T-helper 2 cell treated with Interferon-gamma antibody and Interleukin-4, amounts not matched to agents 5 μg/mL and 100 μg/mL, for 36 hours (primary cell): Measurements from ENCODE around the gene MYH10.

ENCODE experiments used
- DNase-seq: peaks from one replicate; pipeline ENCODE4 v3.0.0; 2021; ENCODE audit warnings: low spot score
- H3K27ac Mint-ChIP-seq: one replicate; pipeline ENCODE4 v1.8.0; 2021; ENCODE audit warnings: mild to moderate bottlenecking, mixed read lengths
- H3K27me3 Mint-ChIP-seq: one replicate; pipeline ENCODE4 v1.8.0; 2021; ENCODE audit warnings: low read depth, mixed read lengths
- H3K36me3 Mint-ChIP-seq: one replicate; pipeline ENCODE4 v1.8.0; 2021; ENCODE audit warnings: low read depth, mixed read lengths
- H3K4me1 Mint-ChIP-seq: one replicate; pipeline ENCODE4 v1.8.0; 2021; ENCODE audit warnings: low read depth, mixed read lengths
- H3K4me3 Mint-ChIP-seq: one replicate; pipeline ENCODE4 v1.8.0; 2022; ENCODE audit warnings: mild to moderate bottlenecking, moderate library complexity, mixed read lengths
- H3K9me3 Mint-ChIP-seq: one replicate; pipeline ENCODE4 v1.8.0; 2021; ENCODE audit warnings: mixed read lengths

Gene MYH10

GRCh38 chr17:8631554-8631877 lies 991 bp upstream of the MYH10 start:
- H3K27me3 Mint-ChIP-seq, result peaks cover 57% of the 10 kb centered on the region
- no peak overlapping the region for H3K27ac Mint-ChIP-seq

DNA sequence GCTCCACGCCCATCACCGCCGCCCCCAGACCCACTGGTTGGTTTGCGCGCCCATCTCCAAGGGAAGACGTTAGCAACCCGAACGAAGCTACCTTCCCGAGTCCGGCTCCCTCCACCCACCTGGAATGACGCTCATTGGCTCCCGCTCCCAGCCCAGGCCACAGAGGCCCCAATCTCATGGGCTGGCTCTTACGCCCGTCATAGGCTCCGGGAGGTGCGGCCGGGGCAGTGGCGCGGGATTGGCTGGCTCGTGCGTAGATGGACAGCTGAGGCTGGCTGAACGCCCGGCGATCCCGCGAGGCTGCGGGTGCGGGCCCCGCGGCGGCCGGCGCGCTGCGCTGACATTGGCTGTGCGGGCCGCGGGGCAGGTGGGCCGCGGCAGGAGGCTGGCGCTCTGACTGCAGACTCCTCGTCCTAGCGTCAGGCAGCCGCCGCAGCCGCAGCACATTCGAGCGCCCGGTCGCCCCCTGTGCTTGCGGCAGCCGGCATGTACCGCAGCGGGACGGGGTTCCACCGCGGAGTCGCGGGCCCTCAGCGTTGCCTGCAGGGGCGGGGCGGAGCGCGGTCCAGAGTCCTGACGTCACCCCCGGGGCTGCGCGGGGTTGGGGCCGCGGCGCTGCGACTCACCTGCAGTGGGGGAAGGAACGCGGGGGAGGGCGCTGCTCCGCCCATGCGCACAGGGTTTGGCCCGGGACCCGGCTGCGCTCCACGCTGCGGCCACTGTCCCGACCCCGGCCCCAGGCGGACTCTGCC lies 453 bp upstream of the MYH10 start:
- Mint-ChIP-seq H3K4me3 (peak overlapping the region; percentile 99), H3K27ac (peak overlapping the region; percentile 81), H3K36me3 (no peaks in the 10 kb centered on the region), H3K4me1 (peaks cover 7% of the 10 kb centered on the region), H3K27me3 (peaks cover 55% of the 10 kb centered on the region), H3K9me3 (no peaks in the 10 kb centered on the region)
- peak; percentile 95 for DNase-seq

More at GRCh38 chr17:8631554-8631877, 991 bp upstream of the MYH10 start:
- H3K36me3 Mint-ChIP-seq, result no peaks in the 10 kb centered on the region
- no peak for DNase-seq
- H3K4me1 Mint-ChIP-seq, result peaks cover 7% of the 10 kb centered on the region
- H3K4me3 Mint-ChIP-seq, result peak overlapping the region; percentile 71
- no peaks in the 10 kb centered on the region for H3K9me3 Mint-ChIP-seq

- H3K9me3 Mint-ChIP-seq, result no peaks in the 10 kb centered on the region
- H3K36me3 Mint-ChIP-seq, result no peaks in the 10 kb centered on the region
- peak overlapping the region; percentile 20 for H3K27ac Mint-ChIP-seq
- peak; percentile 10 for DNase-seq
- peaks cover 7% of the 10 kb centered on the region for H3K4me1 Mint-ChIP-seq
- peaks cover 53% of the 10 kb centered on the region for H3K27me3 Mint-ChIP-seq
- H3K4me3 Mint-ChIP-seq, result peak overlapping the region; percentile 99
Observed at GRCh38 chr17:8629371-8630226, 926 bp downstream of the MYH10 start.

DNA sequence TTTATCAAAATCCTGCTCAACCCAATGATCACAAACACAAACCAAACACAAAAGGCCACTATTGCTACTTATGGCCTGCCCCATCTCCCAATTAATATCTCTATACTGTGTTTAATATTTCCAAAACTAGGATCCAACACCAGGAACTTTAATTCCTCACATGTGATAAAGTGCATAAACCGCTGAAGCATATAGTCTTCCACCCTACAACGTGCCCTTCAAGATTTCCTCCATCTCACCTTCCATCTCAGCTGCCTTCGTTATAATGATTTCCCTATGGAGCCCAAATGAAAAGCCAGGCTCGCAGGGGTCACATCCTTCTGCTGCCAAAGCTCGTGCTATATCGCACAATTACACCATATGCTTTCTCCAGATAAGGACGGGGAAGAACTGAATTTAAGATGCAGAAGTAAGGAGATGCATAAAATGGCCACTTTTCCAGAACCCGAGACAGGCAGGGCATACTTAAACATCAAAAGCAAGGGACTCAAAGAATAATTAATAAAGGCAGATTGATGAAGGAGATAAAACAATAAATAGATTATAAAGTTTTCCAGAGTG lies 1.8 kb downstream of the MYH10 start:
- H3K4me3 Mint-ChIP-seq, result peak overlapping the region; percentile 53
- H3K27ac Mint-ChIP-seq, result no peak overlapping the region
- H3K36me3 Mint-ChIP-seq, result no peaks in the 10 kb centered on the region
- peaks cover 58% of the 10 kb centered on the region for H3K27me3 Mint-ChIP-seq
- H3K4me1 Mint-ChIP-seq, result peaks cover 7% of the 10 kb centered on the region
- no peak for DNase-seq
- H3K9me3 Mint-ChIP-seq, result no peaks in the 10 kb centered on the region

DNA sequence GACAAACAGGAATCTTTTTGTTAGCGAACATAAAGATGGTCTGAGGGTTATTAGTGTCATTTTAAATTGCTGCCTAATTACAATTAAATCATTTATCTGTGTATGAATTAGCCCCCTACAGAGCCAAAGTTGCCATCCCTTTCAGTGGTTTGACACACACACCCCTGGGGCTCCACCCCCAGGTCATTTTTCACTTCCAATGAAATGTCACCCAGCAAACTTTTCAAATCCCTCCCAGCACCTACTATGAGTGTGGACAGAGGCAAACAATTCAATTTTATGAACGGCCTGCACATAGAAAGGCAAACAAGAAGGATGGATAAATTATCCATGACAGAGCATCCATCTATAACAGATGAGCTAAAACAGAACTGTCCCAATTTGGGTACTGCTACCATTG lies 2.4 kb downstream of the MYH10 start:
- peaks cover 55% of the 10 kb centered on the region for H3K27me3 Mint-ChIP-seq
- H3K27ac Mint-ChIP-seq, result no peak overlapping the region
- H3K4me3 Mint-ChIP-seq, result no peak overlapping the region
- H3K4me1 Mint-ChIP-seq, result peaks cover 7% of the 10 kb centered on the region
- DNase-seq, result no peak
- H3K9me3 Mint-ChIP-seq, result no peaks in the 10 kb centered on the region
- no peaks in the 10 kb centered on the region for H3K36me3 Mint-ChIP-seq

- DNase-seq, result no peak
- Mint-ChIP-seq H3K27ac (no peak overlapping the region), H3K27me3 (peaks cover 31% of the 10 kb centered on the region), H3K4me3 (no peak overlapping the region), H3K4me1 (peaks cover 11% of the 10 kb centered on the region), H3K36me3 (peaks cover 5% of the 10 kb centered on the region), H3K9me3 (no peaks in the 10 kb centered on the region)
Observed at GRCh38 chr17:8623591-8623990, 6.9 kb downstream of the MYH10 start.

DNA sequence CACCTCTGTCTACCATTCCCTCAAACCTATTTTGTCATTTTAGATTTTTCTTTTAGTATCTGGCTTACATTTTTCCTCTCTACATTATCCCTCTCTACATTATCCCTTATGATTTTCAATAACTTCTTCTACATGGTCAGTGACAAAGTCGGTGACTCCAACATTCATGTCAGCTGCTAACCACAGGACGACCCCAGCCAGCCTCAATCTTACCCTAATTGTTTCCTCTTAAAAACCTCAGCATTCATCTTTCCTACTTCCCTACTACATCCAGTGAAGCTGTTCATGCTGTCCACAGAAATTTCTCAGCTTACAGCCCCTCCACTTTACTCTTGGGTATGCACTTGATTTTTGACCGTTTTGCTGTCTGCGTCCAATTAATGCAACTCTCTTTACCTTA lies 8.3 kb downstream of the MYH10 start:
- Mint-ChIP-seq H3K27ac (no peak overlapping the region), H3K27me3 (peaks cover 21% of the 10 kb centered on the region), H3K4me3 (no peak overlapping the region), H3K36me3 (peaks cover 5% of the 10 kb centered on the region), H3K4me1 (peaks cover 10% of the 10 kb centered on the region), H3K9me3 (no peaks in the 10 kb centered on the region)
- no peak for DNase-seq

DNA sequence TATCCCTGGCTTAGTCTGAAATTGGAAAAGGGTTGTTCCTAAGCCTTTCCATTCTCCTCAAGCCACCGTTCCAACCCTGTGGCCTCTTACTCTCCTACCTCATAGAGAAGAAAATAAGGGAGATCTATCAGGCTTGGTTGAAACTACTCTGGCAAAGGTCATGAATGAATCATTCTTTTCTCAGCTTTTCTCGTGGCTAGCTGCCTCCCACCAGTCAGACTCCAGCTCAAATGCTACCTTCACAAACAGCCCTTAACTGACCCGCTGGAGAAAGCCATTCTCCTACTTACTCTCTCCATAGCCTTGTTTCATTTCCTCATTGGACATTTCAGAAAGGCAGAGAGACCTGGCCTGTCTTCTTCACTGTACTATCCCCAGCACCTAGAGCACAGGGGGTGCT lies 8.9 kb downstream of the MYH10 start:
- peaks cover 23% of the 10 kb centered on the region for H3K27me3 Mint-ChIP-seq
- H3K4me3 Mint-ChIP-seq, result no peak overlapping the region
- no peak overlapping the region for H3K27ac Mint-ChIP-seq
- peak; percentile 23 for DNase-seq
- no peaks in the 10 kb centered on the region for H3K9me3 Mint-ChIP-seq
- peaks cover 10% of the 10 kb centered on the region for H3K4me1 Mint-ChIP-seq
- H3K36me3 Mint-ChIP-seq, result peaks cover 5% of the 10 kb centered on the region

DNA sequence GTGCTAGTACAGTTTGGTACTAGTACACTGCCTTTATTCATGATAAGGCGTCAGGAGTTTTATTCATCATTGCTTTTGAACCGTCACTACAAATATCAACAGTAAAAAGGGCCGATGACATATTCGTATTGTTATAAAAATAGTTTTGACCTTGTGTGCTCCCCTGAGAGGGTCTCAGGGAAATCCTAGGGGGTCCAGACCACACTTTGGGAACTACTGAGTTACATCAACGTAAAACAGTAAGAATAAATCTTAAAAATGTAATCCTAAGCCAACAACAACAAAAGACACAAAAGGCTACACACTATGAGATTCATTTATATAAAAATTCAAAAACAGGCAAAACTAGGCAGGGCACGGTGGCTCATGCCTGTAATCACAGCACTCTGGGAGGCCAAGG lies 11.2 kb downstream of the MYH10 start:
- H3K27me3 Mint-ChIP-seq, result peaks cover 20% of the 10 kb centered on the region

GRCh38 chr17:8618825-8619224 lies 11.7 kb downstream of the MYH10 start:
- Mint-ChIP-seq H3K27ac (no peak overlapping the region), H3K4me1 (peaks cover 10% of the 10 kb centered on the region), H3K4me3 (no peak overlapping the region), H3K36me3 (peaks cover 5% of the 10 kb centered on the region), H3K9me3 (no peaks in the 10 kb centered on the region), H3K27me3 (peaks cover 19% of the 10 kb centered on the region)
- DNase-seq, result no peak

More for the DNA sequence above, 11.2 kb downstream of the MYH10 start:
- Mint-ChIP-seq H3K4me3 (no peak overlapping the region), H3K9me3 (no peaks in the 10 kb centered on the region), H3K36me3 (peaks cover 5% of the 10 kb centered on the region), H3K27ac (no peak overlapping the region), H3K4me1 (peaks cover 10% of the 10 kb centered on the region)
- DNase-seq, result no peak

DNA sequence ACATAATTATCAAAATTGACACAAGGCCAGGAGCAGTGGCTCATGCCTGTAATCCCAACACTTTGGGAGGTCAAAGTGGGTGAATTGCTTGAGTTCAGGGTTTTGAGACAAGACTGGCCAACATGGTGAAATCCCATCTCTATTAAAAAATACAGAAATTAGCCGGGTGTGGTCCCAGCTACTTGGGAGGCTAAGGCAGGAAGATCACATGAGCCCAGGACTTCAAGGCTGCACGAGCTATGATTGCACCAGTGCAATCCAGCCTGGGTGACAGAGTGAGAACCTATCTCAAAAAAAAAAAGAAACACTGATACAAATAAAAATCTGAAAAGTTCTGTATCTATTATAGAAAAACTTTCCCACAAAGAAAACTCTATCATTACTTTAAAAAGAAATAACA lies 15.5 kb downstream of the MYH10 start:
- H3K27me3 Mint-ChIP-seq, result peaks cover 10% of the 10 kb centered on the region
- no peaks in the 10 kb centered on the region for H3K9me3 Mint-ChIP-seq
- no peak overlapping the region for H3K27ac Mint-ChIP-seq
- no peak for DNase-seq
- H3K4me3 Mint-ChIP-seq, result no peak overlapping the region
- H3K4me1 Mint-ChIP-seq, result peaks cover 2% of the 10 kb centered on the region
- H3K36me3 Mint-ChIP-seq, result no peaks in the 10 kb centered on the region

DNA sequence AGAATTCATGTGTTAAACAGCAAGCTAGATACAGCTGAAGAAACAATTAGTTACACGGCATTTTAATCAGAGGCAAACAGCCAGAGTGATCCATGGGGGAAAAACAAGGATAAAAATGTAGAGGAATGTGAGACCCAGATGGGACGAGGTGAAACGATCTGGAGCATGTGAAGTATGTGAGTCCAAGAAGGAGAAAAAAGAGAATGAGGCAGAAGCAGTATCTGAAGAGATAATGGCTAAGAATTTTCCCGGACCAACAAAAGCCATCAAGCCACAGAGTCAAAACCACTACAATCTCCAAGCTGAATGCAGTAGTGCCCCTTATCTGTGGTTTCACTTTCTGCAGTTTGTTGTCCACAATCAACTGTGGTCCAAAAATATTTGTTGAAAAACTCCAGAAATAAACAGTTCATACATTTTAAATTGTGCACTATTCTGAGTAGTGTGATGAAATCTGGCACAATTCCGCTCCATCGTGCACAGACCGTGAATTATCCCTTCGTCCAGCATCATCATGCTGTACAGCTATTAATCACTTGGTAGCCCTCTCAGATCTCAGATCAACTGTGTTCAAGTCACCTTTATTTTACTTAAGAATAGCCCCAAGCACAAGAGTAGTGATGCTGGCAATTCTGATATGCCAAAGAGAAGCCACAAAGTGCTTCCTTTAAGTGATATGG lies 18.8 kb downstream of the MYH10 start:
- H3K36me3 Mint-ChIP-seq, result no peaks in the 10 kb centered on the region
- no peak overlapping the region for H3K27ac Mint-ChIP-seq
- no peaks in the 10 kb centered on the region for H3K9me3 Mint-ChIP-seq
- no peak overlapping the region for H3K4me3 Mint-ChIP-seq
- peaks cover 3% of the 10 kb centered on the region for H3K27me3 Mint-ChIP-seq
- H3K4me1 Mint-ChIP-seq, result peaks cover 2% of the 10 kb centered on the region
- no peak for DNase-seq

GRCh38 chr17:8611137-8611536 lies 19.4 kb downstream of the MYH10 start:
- Mint-ChIP-seq H3K36me3 (no peaks in the 10 kb centered on the region), H3K4me1 (peaks cover 2% of the 10 kb centered on the region), H3K27ac (no peak overlapping the region), H3K27me3 (peaks cover 5% of the 10 kb centered on the region), H3K9me3 (no peaks in the 10 kb centered on the region), H3K4me3 (no peak overlapping the region)
- DNase-seq, result no peak

DNA sequence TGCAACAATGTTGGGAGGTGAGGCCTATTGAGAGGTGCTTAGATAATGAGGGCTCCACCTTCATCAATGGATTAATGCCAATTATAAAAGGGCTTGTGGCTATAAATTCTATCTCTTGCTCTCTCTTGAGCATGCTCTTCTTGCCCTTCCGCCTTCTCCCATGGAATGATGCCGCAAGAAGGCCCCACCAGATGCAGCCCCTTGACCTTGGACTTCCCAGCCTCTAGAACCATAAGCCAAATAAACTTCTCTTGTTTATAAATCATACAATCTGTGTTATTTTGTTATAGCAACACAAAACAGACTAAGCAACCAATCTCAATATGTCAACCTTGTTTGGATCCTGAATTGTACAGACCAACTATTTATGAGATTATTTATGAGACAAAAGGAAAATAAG lies 20.0 kb downstream of the MYH10 start:
- H3K27me3 Mint-ChIP-seq, result peaks cover 7% of the 10 kb centered on the region
- H3K4me3 Mint-ChIP-seq, result no peak overlapping the region
- H3K4me1 Mint-ChIP-seq, result peaks cover 2% of the 10 kb centered on the region
- no peak for DNase-seq
- H3K27ac Mint-ChIP-seq, result no peak overlapping the region
- H3K9me3 Mint-ChIP-seq, result no peaks in the 10 kb centered on the region
- no peaks in the 10 kb centered on the region for H3K36me3 Mint-ChIP-seq
